Measurements from ENCODE around the gene MBNL1.

DNA sequence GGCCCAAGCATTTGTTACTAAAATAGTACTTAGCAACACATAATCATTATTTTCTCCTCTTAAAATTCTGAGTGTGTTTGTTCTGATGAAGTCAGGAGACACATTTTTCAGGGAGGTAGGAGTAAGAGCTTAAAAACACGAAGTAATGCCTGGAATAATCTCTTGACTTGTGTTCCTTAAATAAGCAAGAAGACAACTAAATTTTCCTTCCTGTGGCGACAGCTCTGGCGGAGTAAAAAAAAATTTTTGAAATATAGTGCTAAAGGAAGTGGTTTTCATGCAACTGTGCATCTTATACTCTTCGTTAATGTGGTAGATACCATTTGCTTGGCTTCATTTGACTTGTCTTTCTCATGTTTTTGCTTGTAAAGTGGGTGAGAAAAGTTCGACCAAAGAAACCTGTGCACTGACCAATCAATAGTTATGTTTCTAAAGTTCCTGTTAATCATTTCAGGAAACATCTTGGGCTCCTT is 11.1 kb upstream of the MBNL1 start:
- TF ChIP-seq CTCF (IDR thresholded peaks at IDR 0.05), result no peak
- TF ChIP-seq POLR2A (IDR thresholded peaks at IDR 0.05), result no peak
